Progenitor cell of endocrine pancreas (in vitro differentiated cells): ENCODE data around the gene PLD1. TPM values are rescaled to one million over a fixed set of nuclear protein-coding genes. Genes with fewer than 3 reads are reported as not detected.

Experiments used
- DNase-seq: peaks from one replicate; pipeline ENCODE4 v3.0.0; 2021; ENCODE audit warnings: low spot score; ENCODE audit not compliant: unreplicated experiment
- H3K27ac Mint-ChIP-seq: 2 replicates; pipeline ENCODE4 v1.8.0; 2021; ENCODE audit warnings: mild to moderate bottlenecking, moderate library complexity, mixed read lengths
- H3K27me3 Mint-ChIP-seq: 2 replicates; pipeline ENCODE4 v1.8.0; 2021; ENCODE audit warnings: mixed read lengths
- H3K36me3 Mint-ChIP-seq: 2 replicates; pipeline ENCODE4 v1.8.0; 2022; ENCODE audit warnings: mixed read lengths; ENCODE audit not compliant: insufficient read depth
- H3K4me1 Mint-ChIP-seq: 2 replicates; pipeline ENCODE4 v1.8.0; 2021; ENCODE audit warnings: low read depth, mixed read lengths
- H3K4me3 Mint-ChIP-seq: 2 replicates; pipeline ENCODE4 v1.8.0; 2021; ENCODE audit warnings: low read depth, mild to moderate bottlenecking, moderate library complexity, mixed read lengths
- H3K9me3 Mint-ChIP-seq: 2 replicates; pipeline ENCODE4 v1.8.0; 2021; ENCODE audit warnings: low read depth, mixed read lengths
- total RNA-seq: library from RNA; stranded (reverse); gene quantifications from 2 replicates; pipeline ENCODE4 v1.2.1, GENCODE V29; 2021
- TF ChIP-seq, protein P1 (sequence below): fragments of 200-600 bp; sonication (generic); IDR thresholded peaks from one replicate; pipeline ENCODE4 v1.5.0; 2021; ENCODE audit warnings: antibody characterized with exemption, mild to moderate bottlenecking; ENCODE audit not compliant: unreplicated experiment

The PLD1 gene
- total RNA-seq, 1 donor from 2014 or later, result 143 TPM

DNA sequence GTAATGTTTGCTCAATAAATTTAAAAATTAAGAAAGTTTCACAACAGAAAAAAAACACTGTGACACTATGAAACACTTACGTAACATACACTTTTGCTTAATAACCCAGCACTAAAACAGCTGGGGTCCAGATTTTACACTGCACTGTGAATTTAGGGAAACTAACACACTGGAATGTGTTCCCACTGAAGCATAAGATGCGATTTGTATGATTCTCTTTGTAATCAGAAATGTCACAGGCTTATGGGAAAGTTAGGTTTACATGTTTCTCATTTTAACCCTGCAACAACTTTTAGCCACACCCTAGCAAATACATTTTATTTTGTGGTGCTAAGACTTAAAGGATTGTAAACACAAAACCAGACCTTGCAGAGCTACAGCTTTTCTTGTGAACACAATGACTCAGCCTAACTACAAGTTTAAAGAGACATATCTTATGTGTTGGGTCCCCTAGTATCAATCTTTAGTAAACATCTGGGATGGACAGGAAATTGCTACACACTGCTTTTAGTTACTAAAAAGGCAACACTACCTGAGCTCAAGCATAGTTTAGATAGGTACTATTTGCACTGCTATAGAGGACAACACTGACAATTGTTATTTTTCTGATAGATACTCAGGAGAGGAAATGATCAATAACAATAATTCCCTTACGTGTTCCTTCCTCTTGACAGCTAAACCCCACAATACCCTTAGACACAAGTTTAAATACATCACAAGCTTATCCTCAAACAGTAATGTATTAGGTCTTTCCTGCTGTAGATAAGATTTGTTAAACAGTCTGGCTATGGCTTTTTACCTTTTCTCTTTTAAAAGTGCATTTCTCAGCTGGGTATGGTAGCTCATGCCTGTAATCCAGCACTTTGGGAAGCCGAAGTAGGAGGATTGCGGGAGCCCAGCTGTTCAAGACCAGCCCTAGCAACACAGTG lies 3.8 kb downstream of the PLD1 start:
- TF ChIP-seq, protein P1, sequence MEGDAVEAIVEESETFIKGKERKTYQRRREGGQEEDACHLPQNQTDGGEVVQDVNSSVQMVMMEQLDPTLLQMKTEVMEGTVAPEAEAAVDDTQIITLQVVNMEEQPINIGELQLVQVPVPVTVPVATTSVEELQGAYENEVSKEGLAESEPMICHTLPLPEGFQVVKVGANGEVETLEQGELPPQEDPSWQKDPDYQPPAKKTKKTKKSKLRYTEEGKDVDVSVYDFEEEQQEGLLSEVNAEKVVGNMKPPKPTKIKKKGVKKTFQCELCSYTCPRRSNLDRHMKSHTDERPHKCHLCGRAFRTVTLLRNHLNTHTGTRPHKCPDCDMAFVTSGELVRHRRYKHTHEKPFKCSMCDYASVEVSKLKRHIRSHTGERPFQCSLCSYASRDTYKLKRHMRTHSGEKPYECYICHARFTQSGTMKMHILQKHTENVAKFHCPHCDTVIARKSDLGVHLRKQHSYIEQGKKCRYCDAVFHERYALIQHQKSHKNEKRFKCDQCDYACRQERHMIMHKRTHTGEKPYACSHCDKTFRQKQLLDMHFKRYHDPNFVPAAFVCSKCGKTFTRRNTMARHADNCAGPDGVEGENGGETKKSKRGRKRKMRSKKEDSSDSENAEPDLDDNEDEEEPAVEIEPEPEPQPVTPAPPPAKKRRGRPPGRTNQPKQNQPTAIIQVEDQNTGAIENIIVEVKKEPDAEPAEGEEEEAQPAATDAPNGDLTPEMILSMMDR, result no peak
- DNase-seq, result no peak
- Mint-ChIP-seq H3K9me3 (peaks cover 10% of the 10 kb centered on the region), H3K4me3 (peak overlapping the region; percentile 43), H3K36me3 (peaks cover 13% of the 10 kb centered on the region), H3K27me3 (no peaks in the 10 kb centered on the region), H3K4me1 (peaks cover 48% of the 10 kb centered on the region), H3K27ac (peak overlapping the region; percentile 95)

DNA sequence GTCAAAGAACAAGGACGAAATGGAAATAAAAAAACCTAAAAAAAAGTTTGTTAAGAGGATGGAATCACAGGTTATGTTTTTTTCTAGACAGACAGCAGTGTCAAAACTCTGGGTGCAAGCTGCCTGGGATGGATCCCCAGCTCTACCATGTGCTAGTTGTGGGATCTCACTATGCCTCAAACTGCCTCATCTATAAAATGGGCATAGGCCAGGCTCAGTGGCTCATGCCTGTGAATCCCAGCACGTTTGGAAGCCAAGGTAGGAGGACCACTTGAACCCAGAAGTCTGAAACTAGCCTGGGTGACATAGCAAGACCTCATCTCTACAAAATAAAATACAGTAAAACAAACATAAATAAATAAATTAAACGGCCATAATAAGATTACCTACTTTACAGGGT lies 4.6 kb downstream of the PLD1 start:
- DNase-seq, result no peak
- H3K27ac Mint-ChIP-seq, result no peak overlapping the region
- TF ChIP-seq, protein P1, result no peak
- peaks cover 47% of the 10 kb centered on the region for H3K4me1 Mint-ChIP-seq
- no peaks in the 10 kb centered on the region for H3K27me3 Mint-ChIP-seq
- H3K36me3 Mint-ChIP-seq, result peaks cover 13% of the 10 kb centered on the region
- peaks cover 10% of the 10 kb centered on the region for H3K9me3 Mint-ChIP-seq
- H3K4me3 Mint-ChIP-seq, result no peak overlapping the region

DNA sequence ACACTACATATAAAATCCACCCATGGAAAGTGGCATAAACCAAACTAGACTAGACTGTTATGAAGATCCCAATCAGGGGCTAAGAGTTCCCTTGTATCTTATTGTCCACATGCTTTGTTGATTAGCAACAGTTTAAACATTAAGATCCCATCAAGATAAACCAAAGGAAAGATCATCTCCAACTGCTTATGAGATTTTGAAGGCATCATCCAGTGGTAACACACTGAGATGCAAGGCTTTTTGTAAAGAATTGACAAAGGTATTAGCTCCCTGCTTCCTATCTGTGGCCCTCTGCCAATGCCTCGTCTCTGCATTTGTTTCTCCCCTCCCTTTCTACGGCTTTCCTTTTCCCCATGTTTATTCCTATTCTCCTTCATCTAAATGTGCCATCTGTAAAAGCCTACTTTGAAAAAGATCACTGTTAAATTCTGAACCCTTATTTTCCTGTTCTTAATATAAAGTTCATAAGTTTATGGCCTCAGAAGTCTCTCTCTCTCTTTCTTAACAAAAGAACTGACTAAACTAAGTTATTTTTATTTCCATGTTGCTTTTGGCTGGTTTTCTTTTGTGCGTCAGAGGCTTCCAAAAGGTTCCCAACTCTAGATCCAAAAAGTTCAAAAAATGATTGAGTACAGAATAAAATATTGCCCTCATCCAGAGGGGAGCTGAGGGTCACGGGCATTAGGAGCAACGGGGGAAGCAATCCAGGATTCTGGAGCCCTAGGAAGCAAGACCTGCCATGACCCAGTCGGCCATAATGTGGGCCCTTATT lies 5.5 kb downstream of the PLD1 start:
- Mint-ChIP-seq H3K4me3 (no peak overlapping the region), H3K27ac (peak overlapping the region; percentile 82), H3K9me3 (peaks cover 10% of the 10 kb centered on the region), H3K27me3 (no peaks in the 10 kb centered on the region), H3K4me1 (peaks cover 48% of the 10 kb centered on the region), H3K36me3 (peaks cover 13% of the 10 kb centered on the region)
- TF ChIP-seq, protein P1, result no peak
- no peak for DNase-seq

DNA sequence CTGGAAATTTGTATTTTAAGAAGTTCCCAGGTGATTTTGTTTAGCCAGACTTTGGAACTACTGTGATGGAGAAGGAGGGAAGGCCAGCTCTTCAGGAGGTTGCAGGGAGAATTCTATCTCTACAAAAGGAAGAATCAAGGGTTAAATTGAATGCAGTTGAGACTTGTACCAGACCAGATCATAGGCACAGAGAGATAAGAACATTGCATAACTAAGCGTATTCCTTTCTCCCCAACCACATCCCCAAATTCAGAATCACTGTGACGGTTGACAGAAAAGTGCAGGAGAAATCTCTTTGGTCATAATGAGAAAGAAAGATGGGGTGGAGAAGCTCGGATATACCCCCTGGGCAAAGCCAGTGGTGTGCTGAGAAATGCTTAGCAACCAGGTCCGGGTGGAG lies 7.2 kb downstream of the PLD1 start:
- Mint-ChIP-seq H3K27me3 (no peaks in the 10 kb centered on the region), H3K36me3 (peaks cover 15% of the 10 kb centered on the region)

DNA sequence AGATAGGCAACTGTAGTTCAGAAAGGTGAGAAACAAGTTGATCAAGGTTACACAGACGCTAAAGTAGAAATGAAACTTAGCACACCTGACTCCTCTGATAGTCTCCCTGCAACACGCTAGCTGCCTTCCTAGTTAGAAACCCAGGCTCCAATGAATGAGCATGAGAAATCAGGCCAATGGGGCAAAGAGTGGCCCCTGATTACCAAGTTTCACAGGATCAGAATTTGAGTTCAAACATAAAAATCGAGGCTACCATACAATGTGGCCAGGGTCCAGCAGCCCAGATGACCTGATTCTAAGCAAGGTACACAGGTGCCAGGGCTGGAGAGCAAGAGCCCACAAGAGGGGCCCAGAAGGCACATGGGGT lies 7.7 kb downstream of the PLD1 start:
- no peak overlapping the region for H3K4me3 Mint-ChIP-seq
- H3K27ac Mint-ChIP-seq, result peak overlapping the region; percentile 59
- DNase-seq, result no peak
- peaks cover 44% of the 10 kb centered on the region for H3K4me1 Mint-ChIP-seq
- peaks cover 13% of the 10 kb centered on the region for H3K36me3 Mint-ChIP-seq
- peaks cover 7% of the 10 kb centered on the region for H3K9me3 Mint-ChIP-seq
- no peaks in the 10 kb centered on the region for H3K27me3 Mint-ChIP-seq
- TF ChIP-seq, protein P1, result no peak

More for the DNA sequence above, 7.2 kb downstream of the PLD1 start:
- Mint-ChIP-seq H3K27ac (peak overlapping the region; percentile 59), H3K9me3 (peaks cover 10% of the 10 kb centered on the region), H3K4me1 (peaks cover 45% of the 10 kb centered on the region), H3K4me3 (no peak overlapping the region)
- TF ChIP-seq, protein P1, result no peak
- no peak for DNase-seq
